Keratinocyte (primary cell): ENCODE data around the gene NEK10. TPM values are rescaled to one million over a fixed set of nuclear protein-coding genes. Genes with fewer than 3 reads are reported as not detected.

Experiments
- DNase-seq: peaks from one replicate; pipeline ENCODE4 v3.0.0-alpha.2; 2011; ENCODE audit warnings: low read depth, missing footprints, low spot score
- FAIRE-seq: peaks from 2 replicates; lab custom pipeline; 2011; peaks lifted over from hg19 to GRCh38; lab: Jason Lieb, UNC
- H2AFZ ChIP-seq: 2 replicates; pipeline ENCODE4 v1.6.0; 2012; ENCODE audit warnings: low read length, control low read depth, inconsistent platforms; ENCODE audit not compliant: control insufficient read depth
- H3K27ac ChIP-seq: 2 replicates; pipeline ENCODE4 v1.5.1; 2011; ENCODE audit warnings: low read length; ENCODE audit not compliant: control insufficient read depth, insufficient read depth
- H3K27me3 ChIP-seq: 3 replicates; pipeline ENCODE4 v1.6.0; 2011; ENCODE audit warnings: low read length; ENCODE audit not compliant: control insufficient read depth, insufficient read depth; ENCODE audit errors: extremely low read depth
- H3K36me3 ChIP-seq, 2 experiments: 2 replicates in 1 of 2; 3 replicates in 1 of 2; pipeline ENCODE4 v1.5.1; 2011; ENCODE audit warnings: low read length in 2 of 2, mild to moderate bottlenecking in 1 of 2; ENCODE audit not compliant: control insufficient read depth in 2 of 2, insufficient read depth in 2 of 2; ENCODE audit errors: extremely low read depth in 1 of 2
- H3K4me1 ChIP-seq: 3 replicates; pipeline ENCODE4 v1.5.1; 2011; ENCODE audit warnings: low read length; ENCODE audit not compliant: control insufficient read depth, insufficient read depth; ENCODE audit errors: extremely low read depth
- H3K4me2 ChIP-seq: 3 replicates; pipeline ENCODE4 v1.6.0; 2011; ENCODE audit warnings: low read depth, low read length; ENCODE audit not compliant: control insufficient read depth, insufficient read depth; ENCODE audit errors: extremely low read depth
- H3K4me3 ChIP-seq, 3 experiments: fragments of 200-600 bp in 1 of 3; sonication (generic) in 1 of 3; 2 replicates in 2 of 3; 3 replicates in 1 of 3; pipeline ENCODE4 v1.5.1; 2011 to 2016; ENCODE audit warnings: low read length in 3 of 3, mild to moderate bottlenecking in 3 of 3, control low read depth in 2 of 3, inconsistent platforms in 1 of 3, low read depth in 1 of 3, mixed read lengths in 1 of 3, mixed run types in 1 of 3, moderate library complexity in 1 of 3; ENCODE audit not compliant: control insufficient read depth in 2 of 3, insufficient read depth in 2 of 3; ENCODE audit errors: extremely low read depth in 1 of 3
- H3K79me2 ChIP-seq: 2 replicates; pipeline ENCODE4 v1.6.0; 2012; ENCODE audit warnings: low read length; ENCODE audit not compliant: control insufficient read depth, insufficient read depth
- H3K9ac ChIP-seq: 3 replicates; pipeline ENCODE4 v1.6.0; 2011; ENCODE audit warnings: low read length; ENCODE audit not compliant: control insufficient read depth, insufficient read depth; ENCODE audit errors: extremely low read depth
- H3K9me1 ChIP-seq: 3 replicates; pipeline ENCODE4 v1.6.0; 2011; ENCODE audit warnings: low read length; ENCODE audit not compliant: control insufficient read depth, insufficient read depth; ENCODE audit errors: extremely low read depth
- H3K9me3 ChIP-seq: 2 replicates; pipeline ENCODE4 v1.5.1; 2012; ENCODE audit warnings: low read depth, low read length; ENCODE audit not compliant: control insufficient read depth
- H4K20me1 ChIP-seq: 3 replicates; pipeline ENCODE4 v1.6.0; 2011; ENCODE audit warnings: low read length; ENCODE audit not compliant: control insufficient read depth, insufficient read depth; ENCODE audit errors: extremely low read depth
- CTCF ChIP-seq, 3 experiments: IDR thresholded peaks in 1 of 3; conservative IDR thresholded peaks in 1 of 3; optimal IDR thresholded peaks in 1 of 3; 2 replicates in 2 of 3; 3 replicates in 1 of 3; pipeline versions ENCODE3 to v1.5.1; 2011; ENCODE audit warnings: low read length in 3 of 3, mild to moderate bottlenecking in 3 of 3, moderate library complexity in 2 of 3, control low read depth in 1 of 3, inconsistent platforms in 1 of 3; ENCODE audit not compliant: insufficient read depth in 2 of 3; ENCODE audit errors: extremely low read depth in 1 of 3
- EZH2 ChIP-seq: IDR thresholded peaks from one replicate; pipeline ENCODE4 v1.6.1; 2012; ENCODE audit warnings: inconsistent platforms, mild to moderate bottlenecking, low read length, moderate library complexity
- dilution Hi-C: fragments of 300-500 bp; cut with MboI; formaldehyde crosslinking; loops from one replicate; pipeline ENCODE4 v1.7.0; 2020; ENCODE audit warnings: low sequenced_read_pairs; ENCODE audit not compliant: extremely low pct_ligation_motif_present
- polyA plus RNA-seq, 5 experiments: library from polyadenylated mRNA; depleted of rRNA in 3 of 5; stranded (reverse) in 3 of 5; stranded (forward) in 1 of 5; unstranded in 1 of 5; fragments of >200 nt; gene quantifications; 1 replicate in 1 of 5; 2 replicates in 3 of 5; 3 replicates in 1 of 5; pipeline versions ENCODE4 v1.2.1 to v1.2.3, GENCODE V29; 2011 to 2012; ENCODE audit warnings: missing spikeins in 2 of 5, low read depth in 1 of 5, low replicate concordance in 1 of 5

Gene NEK10
- polyA plus RNA-seq, 1 donor (not counting 4 experiments of a cell fraction or from before 2014, with no cell fraction given) = 0.98 TPM

- FAIRE-seq (no peak), DNase-seq (no peak)
- Histone ChIP-seq H3K79me2 (no peaks in the 10 kb centered on the region), H3K4me3 (no peak overlapping the region), H3K27me3 (no peaks in the 10 kb centered on the region), H3K27ac (no peak overlapping the region), H4K20me1 (no peaks in the 10 kb centered on the region), H3K9me1 (no peaks in the 10 kb centered on the region), H3K9ac (no peak overlapping the region), H2AFZ (no peak overlapping the region), H3K4me1 (no peaks in the 10 kb centered on the region), H3K4me2 (no peak overlapping the region), H3K36me3 (no peaks in the 10 kb centered on the region), H3K9me3 (no peaks in the 10 kb centered on the region)
- dilution Hi-C loops = no loop called here
- no peak for TF ChIP-seq CTCF (optimal IDR thresholded peaks at IDR 0.05 in 1 of 3, IDR thresholded peaks at IDR 0.05 in 1 of 3, conservative IDR thresholded peaks at IDR 0.05 in 1 of 3; ENCODE audit: extremely low read depth in 1 of 3, insufficient read depth in 2 of 3, low read length in 3 of 3)
- no peak for TF ChIP-seq EZH2
Observed at GRCh38 chr3:27184261-27184660, 184.9 kb downstream of the NEK10 start.

- Histone ChIP-seq H3K27ac (no peak overlapping the region), H3K9ac (no peak overlapping the region), H3K9me1 (no peaks in the 10 kb centered on the region), H3K36me3 (no peaks in the 10 kb centered on the region), H3K4me1 (no peaks in the 10 kb centered on the region), H3K79me2 (no peaks in the 10 kb centered on the region), H3K4me3 (no peak overlapping the region), H2AFZ (no peak overlapping the region), H4K20me1 (no peaks in the 10 kb centered on the region), H3K4me2 (no peak overlapping the region), H3K9me3 (no peaks in the 10 kb centered on the region), H3K27me3 (no peaks in the 10 kb centered on the region)
- FAIRE-seq = no peak
- no peak for DNase-seq
- TF ChIP-seq CTCF (optimal IDR thresholded peaks at IDR 0.05 in 1 of 3, IDR thresholded peaks at IDR 0.05 in 1 of 3, conservative IDR thresholded peaks at IDR 0.05 in 1 of 3; ENCODE audit: extremely low read depth in 1 of 3, insufficient read depth in 2 of 3, low read length in 3 of 3) (no peak), EZH2 (no peak)
- dilution Hi-C loops = no loop called here
Observed at GRCh38 chr3:27176256-27176655, 192.9 kb downstream of the NEK10 start.
